ENCODE results near the gene GPR135.

Gene GPR135

GRCh38 chr14:59483819-59484638, 18.8 kb upstream of the GPR135 start, which contains the start of the genes JKAMP and L3HYPDH:
Gene JKAMP (plus strand): TSS chr14:59484517. CDS start chr14:59484590, 73 bp downstream.
Gene L3HYPDH (minus strand): TSS chr14:59484408. CDS start chr14:59484316, 92 bp downstream.
- DNase-seq (ENCODE audit: extremely low read depth, low read depth), result peak; percentile 84
- TF ChIP-seq CTCF (IDR thresholded peaks at IDR 0.05; ENCODE audit: low read depth, low read length, missing control alignments), result peak; percentile 64

GRCh38 chr14:59483363-59483762, 18.2 kb upstream of the GPR135 start:
- H3K4me3 ChIP-seq (replicated peaks; ENCODE audit: low read depth, low read length), result peak overlapping the region; percentile 98
- no peak for DNase-seq (ENCODE audit: extremely low read depth, low read depth)

More at GRCh38 chr14:59483819-59484638, 18.8 kb upstream of the GPR135 start, which contains the start of the genes JKAMP and L3HYPDH:
- H3K4me3 ChIP-seq (replicated peaks; ENCODE audit: low read depth, low read length), result peak within 1 kb of the TSS; percentile 98

GRCh38 chr14:59482541-59483331, 17.6 kb upstream of the GPR135 start:
- H3K4me3 ChIP-seq (replicated peaks; ENCODE audit: low read depth, low read length), result peak overlapping the region; percentile 98
- DNase-seq (ENCODE audit: extremely low read depth, low read depth), result peak; percentile 47
- TF ChIP-seq CTCF (IDR thresholded peaks at IDR 0.05; ENCODE audit: low read depth, low read length, missing control alignments), result no peak

More at GRCh38 chr14:59483363-59483762, 18.2 kb upstream of the GPR135 start:
- TF ChIP-seq CTCF (IDR thresholded peaks at IDR 0.05; ENCODE audit: low read depth, low read length, missing control alignments), result no peak

GRCh38 chr14:59481871-59482540, 16.8 kb upstream of the GPR135 start:
- H3K4me3 ChIP-seq (replicated peaks; ENCODE audit: low read depth, low read length), result peak overlapping the region; percentile 98
- no peak for TF ChIP-seq CTCF (IDR thresholded peaks at IDR 0.05; ENCODE audit: low read depth, low read length, missing control alignments)
- no peak for DNase-seq (ENCODE audit: extremely low read depth, low read depth)

- no peak for TF ChIP-seq CTCF (IDR thresholded peaks at IDR 0.05; ENCODE audit: low read depth, low read length, missing control alignments)
- no peak for DNase-seq (ENCODE audit: extremely low read depth, low read depth)
- H3K4me3 ChIP-seq (replicated peaks; ENCODE audit: low read depth, low read length), result peak overlapping the region; percentile 98
Observed at GRCh38 chr14:59481407-59481806, 16.2 kb upstream of the GPR135 start.

- H3K4me3 ChIP-seq (replicated peaks; ENCODE audit: low read depth, low read length), result peak overlapping the region; percentile 98; the same call in 1 of the 2 replicates
- no peak for DNase-seq (ENCODE audit: extremely low read depth, low read depth)
- TF ChIP-seq CTCF (IDR thresholded peaks at IDR 0.05; ENCODE audit: low read depth, low read length, missing control alignments), result no peak
Observed at GRCh38 chr14:59480166-59480565, 15.0 kb upstream of the GPR135 start.

Measured in HFF-Myc (cell line).